IgD-negative memory B cell (primary cell): ENCODE data around the gene UST. TPM values are rescaled to one million over a fixed set of nuclear protein-coding genes. Genes with fewer than 3 reads are reported as not detected.

ENCODE experiments used
- H3K27ac Mint-ChIP-seq, 3 donors: one replicate each; pipeline ENCODE4 v1.8.0; 2020 to 2022; ENCODE audit warnings: mild to moderate bottlenecking in 3 of 3, mixed read lengths in 3 of 3, moderate library complexity in 1 of 3
- H3K27me3 Mint-ChIP-seq: one replicate; pipeline ENCODE4 v1.8.0; 2021; ENCODE audit warnings: mixed read lengths
- H3K36me3 Mint-ChIP-seq: one replicate; pipeline ENCODE4 v1.8.0; 2020; ENCODE audit warnings: mild to moderate bottlenecking, mixed read lengths
- H3K4me1 Mint-ChIP-seq, 3 donors: one replicate each; pipeline ENCODE4 v1.8.0; 2020 to 2022; ENCODE audit warnings: mixed read lengths in 3 of 3, mild to moderate bottlenecking in 1 of 3
- H3K4me3 Mint-ChIP-seq, 4 donors: one replicate each; pipeline ENCODE4 v1.8.0; 2020 to 2022; ENCODE audit warnings: mild to moderate bottlenecking in 4 of 4, mixed read lengths in 4 of 4, moderate library complexity in 3 of 4
- H3K9me3 Mint-ChIP-seq, 3 donors: one replicate each; pipeline ENCODE4 v1.8.0; 2020 to 2021; ENCODE audit warnings: mixed read lengths in 3 of 3, mild to moderate bottlenecking in 1 of 3
- polyA plus RNA-seq: library from polyadenylated mRNA; unstranded; fragments of 300-500 nt; fragmentation: Illumina TruSeq; gene quantifications from one replicate; pipeline ENCODE4 v1.2.3, GENCODE V29; 2021

The UST gene
- polyA plus RNA-seq, 1 donor from 2014 or later, result 1.3 TPM

DNA sequence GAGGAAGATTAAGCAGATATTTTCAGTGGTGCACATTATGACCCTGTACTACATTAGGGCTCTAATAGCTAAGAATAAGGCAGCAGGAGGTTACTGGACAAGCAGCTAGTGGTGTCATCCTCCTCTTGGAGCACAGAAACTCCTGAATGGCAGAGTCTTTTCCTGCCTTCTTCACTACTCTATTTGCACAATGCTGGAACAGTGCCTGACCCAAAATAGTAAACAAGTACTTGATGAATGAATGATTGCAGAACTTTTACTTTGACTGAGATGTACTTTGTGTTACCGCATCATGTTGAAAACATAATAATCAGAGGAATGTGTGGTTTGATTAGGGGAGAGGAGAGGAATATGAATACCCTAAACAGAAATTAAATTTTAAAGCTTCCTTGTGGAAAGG is 30.0 kb upstream of the UST start:
- Mint-ChIP-seq H3K36me3 (peaks cover 2% of the 10 kb centered on the region), H3K27ac (no peak overlapping the region)

DNA sequence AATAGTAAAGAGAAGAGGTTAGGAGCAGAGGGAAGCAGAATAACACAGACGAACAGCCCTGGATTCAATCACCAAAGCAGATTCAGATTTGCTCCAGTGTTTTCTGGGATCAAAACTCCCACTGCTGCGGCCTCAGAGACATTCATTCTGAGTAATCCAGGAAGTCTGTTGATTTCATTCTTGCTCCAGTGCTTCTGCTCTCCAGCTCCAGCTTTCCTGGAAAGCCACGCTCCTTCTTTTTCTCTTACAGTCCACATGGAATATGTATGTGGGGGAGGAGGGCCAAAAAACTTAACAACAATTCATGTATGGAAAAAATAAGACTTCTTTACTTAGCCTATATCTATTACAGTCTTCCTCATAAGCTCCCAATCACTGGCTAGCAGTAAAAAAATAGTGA is 26.4 kb upstream of the UST start:
- Mint-ChIP-seq H3K4me3 (no peak overlapping the region), H3K4me1 (no peaks in the 10 kb centered on the region), H3K36me3 (no peaks in the 10 kb centered on the region), H3K27ac (peak overlapping the region in 1 of 3 donors; percentile 78), H3K9me3 (peaks cover 0 to 4% (median 0%) of the 10 kb centered on the region in 3 donors), H3K27me3 (peaks cover 4% of the 10 kb centered on the region)

More for the DNA sequence above, 30.0 kb upstream of the UST start:
- peaks cover 4% of the 10 kb centered on the region for H3K27me3 Mint-ChIP-seq
- H3K4me3 Mint-ChIP-seq, result no peak overlapping the region
- peaks cover 0 to 14% (median 2%) of the 10 kb centered on the region in 3 donors for H3K9me3 Mint-ChIP-seq
- H3K4me1 Mint-ChIP-seq, result peaks cover 0 to 1% (median 0%) of the 10 kb centered on the region in 3 donors

DNA sequence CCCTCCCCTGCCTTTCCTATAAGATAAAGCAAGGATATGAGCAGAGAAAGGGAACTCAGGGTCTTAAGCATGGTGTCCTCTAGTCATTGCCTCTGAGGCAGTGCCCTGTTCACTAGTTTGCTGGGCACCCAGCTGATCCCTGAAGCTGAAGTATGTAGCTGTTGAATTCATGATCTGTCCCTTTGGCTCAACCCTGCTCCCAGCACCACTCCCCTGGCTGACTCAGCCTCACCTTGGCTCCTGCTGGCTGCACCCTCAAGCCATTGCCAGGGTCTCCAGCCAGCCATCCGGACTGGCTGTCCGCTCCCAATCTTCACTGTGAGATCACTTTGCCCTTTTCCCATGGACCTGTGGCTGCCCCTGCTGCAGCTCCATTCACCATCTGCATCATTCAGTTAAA is 25.9 kb upstream of the UST start:
- Mint-ChIP-seq H3K27ac (no peak overlapping the region), H3K9me3 (peaks cover 0 to 7% (median 0%) of the 10 kb centered on the region in 3 donors), H3K27me3 (peaks cover 4% of the 10 kb centered on the region)

GRCh38 chr6:148723484-148723883 is 23.3 kb upstream of the UST start:
- Mint-ChIP-seq H3K27me3 (peaks cover 3% of the 10 kb centered on the region), H3K9me3 (peaks cover 0 to 10% (median 8%) of the 10 kb centered on the region in 3 donors), H3K4me1 (no peaks in the 10 kb centered on the region), H3K27ac (no peak overlapping the region), H3K36me3 (peaks cover 1% of the 10 kb centered on the region), H3K4me3 (no peak overlapping the region)

More for the DNA sequence above, 25.9 kb upstream of the UST start:
- Mint-ChIP-seq H3K36me3 (no peaks in the 10 kb centered on the region), H3K4me3 (no peak overlapping the region), H3K4me1 (no peaks in the 10 kb centered on the region)

DNA sequence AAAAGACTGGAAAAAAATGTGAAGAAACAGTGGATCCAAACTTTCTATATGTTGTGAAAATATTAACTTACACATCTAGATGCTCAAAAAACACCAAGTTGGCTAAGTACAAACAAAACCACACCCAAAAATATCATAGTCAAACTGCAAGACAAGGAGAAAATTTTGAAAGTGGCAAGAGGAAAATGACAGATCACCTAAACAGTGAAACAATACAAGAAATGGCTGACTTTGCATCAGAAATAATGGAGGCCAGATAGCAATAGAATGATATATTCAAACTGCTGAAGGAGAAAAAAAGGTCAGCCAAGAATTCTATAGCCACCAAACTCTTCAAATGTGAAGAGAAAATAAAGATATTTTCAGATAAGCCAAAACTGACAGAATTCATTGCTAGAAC is 22.4 kb upstream of the UST start:
- H3K27ac Mint-ChIP-seq, result no peak overlapping the region
- H3K4me3 Mint-ChIP-seq, result no peak overlapping the region
- peaks cover 0 to 10% (median 8%) of the 10 kb centered on the region in 3 donors for H3K9me3 Mint-ChIP-seq
- peaks cover 3% of the 10 kb centered on the region for H3K36me3 Mint-ChIP-seq
- peaks cover 0 to 1% (median 0%) of the 10 kb centered on the region in 3 donors for H3K4me1 Mint-ChIP-seq
- H3K27me3 Mint-ChIP-seq, result peaks cover 3% of the 10 kb centered on the region

DNA sequence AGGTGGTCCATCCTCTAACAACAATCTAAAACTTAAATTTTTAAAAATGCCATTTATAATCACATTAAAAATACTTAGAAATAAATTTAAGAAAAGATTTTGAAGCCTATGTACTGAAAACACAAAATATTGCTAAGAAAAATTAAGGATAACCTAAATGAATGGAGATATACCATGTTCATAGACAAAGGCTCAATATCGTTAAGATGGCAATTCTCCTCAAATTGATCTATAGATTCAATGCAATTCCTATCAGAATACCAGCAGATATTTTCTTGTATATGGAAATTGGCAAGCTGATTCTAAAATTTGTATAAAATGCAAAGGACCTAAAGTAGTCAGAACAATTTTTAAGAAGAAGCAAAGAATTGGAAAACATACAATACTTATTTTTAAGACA is 19.7 kb upstream of the UST start:
- Mint-ChIP-seq H3K9me3 (peaks cover 0 to 10% (median 8%) of the 10 kb centered on the region in 3 donors), H3K27ac (no peak overlapping the region), H3K4me3 (no peak overlapping the region), H3K27me3 (peaks cover 2% of the 10 kb centered on the region), H3K4me1 (peaks cover 0 to 1% (median 0%) of the 10 kb centered on the region in 3 donors), H3K36me3 (peaks cover 6% of the 10 kb centered on the region)

DNA sequence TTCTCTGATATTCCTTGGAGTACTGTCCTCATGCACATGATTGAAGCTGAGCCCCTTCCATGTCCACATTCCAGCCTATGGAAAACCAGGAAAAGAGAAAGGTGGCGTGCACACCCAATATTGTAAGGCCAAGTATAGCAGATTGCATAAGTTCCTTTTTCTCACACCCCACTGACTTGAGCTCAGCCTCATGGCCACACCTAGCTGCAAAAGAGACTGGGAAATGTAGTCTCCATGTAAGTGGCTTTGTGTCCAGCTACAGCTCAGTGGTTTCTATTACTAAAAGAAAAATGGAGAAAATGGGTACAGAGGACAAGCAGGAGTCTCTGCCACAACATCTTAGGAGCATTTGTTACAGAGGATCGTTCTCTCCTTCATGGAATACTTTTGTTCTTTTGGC is 10.8 kb upstream of the UST start:
- H3K4me1 Mint-ChIP-seq, result peaks cover 3 to 10% (median 5%) of the 10 kb centered on the region in 3 donors
- peaks cover 3% of the 10 kb centered on the region for H3K27me3 Mint-ChIP-seq
- H3K27ac Mint-ChIP-seq, result no peak overlapping the region
- peaks cover 3% of the 10 kb centered on the region for H3K36me3 Mint-ChIP-seq
- H3K4me3 Mint-ChIP-seq, result no peak overlapping the region
- H3K9me3 Mint-ChIP-seq, result peaks cover 0 to 2% (median 0%) of the 10 kb centered on the region in 3 donors

GRCh38 chr6:148736774-148737412 is 9.9 kb upstream of the UST start:
- Mint-ChIP-seq H3K4me1 (peaks cover 3 to 10% (median 5%) of the 10 kb centered on the region in 3 donors), H3K27me3 (peaks cover 1% of the 10 kb centered on the region), H3K27ac (no peak overlapping the region), H3K36me3 (no peaks in the 10 kb centered on the region), H3K4me3 (no peak overlapping the region), H3K9me3 (peaks cover 0 to 2% (median 0%) of the 10 kb centered on the region in 3 donors)

- Mint-ChIP-seq H3K4me1 (peaks cover 3 to 10% (median 5%) of the 10 kb centered on the region in 3 donors), H3K4me3 (peak overlapping the region in 1 of 4 donors; percentile 19), H3K27me3 (no peaks in the 10 kb centered on the region), H3K36me3 (no peaks in the 10 kb centered on the region), H3K27ac (peak overlapping the region in 1 of 3 donors; percentile 20), H3K9me3 (peaks cover 0 to 2% (median 0%) of the 10 kb centered on the region in 3 donors)
These were observed 9.0 kb upstream of the UST start for GRCh38 chr6:148737806-148738205.

DNA sequence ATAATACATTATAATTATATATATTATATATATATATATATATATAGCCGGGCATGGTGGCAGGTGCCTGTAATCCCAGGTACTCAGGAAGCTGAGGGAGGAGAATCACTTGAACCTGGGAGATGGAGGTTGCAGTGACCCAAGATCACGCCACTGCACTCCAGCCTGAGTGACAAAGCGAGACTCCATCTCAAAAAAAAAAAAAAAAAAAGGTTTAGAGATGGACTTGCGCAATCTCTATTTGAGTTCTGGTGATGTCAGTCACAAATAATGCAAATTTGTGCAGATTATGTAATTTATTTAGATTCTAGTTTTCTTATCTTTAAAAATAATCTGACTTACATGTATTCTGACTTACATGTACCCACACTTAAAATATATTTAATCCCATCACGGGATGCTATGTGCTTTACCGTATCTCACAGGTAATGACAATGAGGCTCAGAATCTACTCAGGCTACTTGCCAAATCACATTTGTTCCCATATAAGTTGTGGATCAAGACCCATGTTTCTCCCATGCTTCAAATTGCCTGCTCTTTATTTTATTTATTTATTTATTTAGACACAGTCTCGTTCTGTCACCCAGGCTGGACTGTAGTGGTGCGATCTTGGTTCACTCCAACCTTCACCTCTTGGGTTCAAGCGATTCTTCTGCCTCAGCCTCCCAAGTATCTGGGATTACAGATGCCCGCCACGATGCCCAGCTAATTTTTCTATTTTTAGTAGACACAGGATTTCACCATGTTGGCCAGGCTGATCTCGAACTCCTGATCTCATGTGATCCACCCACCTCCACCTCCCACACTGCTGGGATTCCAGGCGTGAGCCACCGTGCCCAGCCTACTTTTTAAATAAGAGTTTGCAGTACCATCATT is 7.6 kb upstream of the UST start:
- Mint-ChIP-seq H3K36me3 (no peaks in the 10 kb centered on the region), H3K27ac (peak overlapping the region in 2 of 3 donors; percentile 14 to 25), H3K4me1 (peaks cover 3 to 10% (median 5%) of the 10 kb centered on the region in 3 donors), H3K9me3 (no peaks in the 10 kb centered on the region), H3K4me3 (no peak overlapping the region), H3K27me3 (no peaks in the 10 kb centered on the region)

GRCh38 chr6:148739822-148740128 is 7.1 kb upstream of the UST start:
- no peaks in the 10 kb centered on the region for H3K27me3 Mint-ChIP-seq
- peak overlapping the region in 2 of 3 donors; percentile 14 to 25 for H3K27ac Mint-ChIP-seq
- H3K4me1 Mint-ChIP-seq, result peaks cover 3 to 10% (median 5%) of the 10 kb centered on the region in 3 donors
- H3K9me3 Mint-ChIP-seq, result no peaks in the 10 kb centered on the region
- H3K36me3 Mint-ChIP-seq, result no peaks in the 10 kb centered on the region
- H3K4me3 Mint-ChIP-seq, result peak overlapping the region in 1 of 4 donors; percentile 24

DNA sequence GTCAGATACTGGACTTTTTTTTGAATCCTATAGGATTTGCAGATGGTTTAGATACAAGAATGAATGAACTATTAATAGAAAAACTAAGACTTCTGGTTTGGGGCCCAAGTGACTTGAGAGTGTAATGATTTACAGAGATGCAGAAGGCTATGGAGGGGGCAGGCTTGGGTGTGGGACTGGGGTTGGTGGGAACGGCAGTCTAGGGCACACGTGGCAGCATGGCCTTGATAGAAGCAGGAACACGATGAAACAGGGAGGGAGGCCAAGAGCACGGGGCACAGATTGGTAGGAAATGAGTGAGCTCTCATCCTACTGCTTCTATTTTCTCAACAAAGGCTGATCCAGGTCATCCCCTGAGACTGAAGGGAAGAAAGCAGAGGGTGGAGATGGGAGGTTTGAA is 3.4 kb upstream of the UST start:
- no peaks in the 10 kb centered on the region for H3K9me3 Mint-ChIP-seq
- peaks cover 4% of the 10 kb centered on the region for H3K27me3 Mint-ChIP-seq
- no peaks in the 10 kb centered on the region for H3K36me3 Mint-ChIP-seq
- peak overlapping the region in 1 of 4 donors; percentile 70 for H3K4me3 Mint-ChIP-seq
- H3K27ac Mint-ChIP-seq, result peak overlapping the region in 2 of 3 donors; percentile 10 to 25
- peaks cover 6 to 11% (median 11%) of the 10 kb centered on the region in 3 donors for H3K4me1 Mint-ChIP-seq

GRCh38 chr6:148745926-148746325 is 904 bp upstream of the UST start:
- Mint-ChIP-seq H3K27ac (peak overlapping the region; percentile 94 to 99 (median 97)), H3K36me3 (no peaks in the 10 kb centered on the region), H3K9me3 (no peaks in the 10 kb centered on the region), H3K27me3 (peaks cover 4% of the 10 kb centered on the region), H3K4me3 (peak overlapping the region; percentile 90 to 99 (median 97)), H3K4me1 (peaks cover 26 to 31% (median 30%) of the 10 kb centered on the region in 3 donors)

- peaks cover 4% of the 10 kb centered on the region for H3K27me3 Mint-ChIP-seq
- peak overlapping the region; percentile 90 to 99 (median 97) for H3K4me3 Mint-ChIP-seq
- H3K9me3 Mint-ChIP-seq, result no peaks in the 10 kb centered on the region
- peak overlapping the region; percentile 88 to 99 (median 97) for H3K27ac Mint-ChIP-seq
- peaks cover 30 to 35% (median 32%) of the 10 kb centered on the region in 3 donors for H3K4me1 Mint-ChIP-seq
- no peaks in the 10 kb centered on the region for H3K36me3 Mint-ChIP-seq
These were observed 278 bp downstream of the UST start for GRCh38 chr6:148747145-148747470.

- H3K36me3 Mint-ChIP-seq, result no peaks in the 10 kb centered on the region
- H3K27me3 Mint-ChIP-seq, result peaks cover 4% of the 10 kb centered on the region
- peaks cover 30 to 35% (median 35%) of the 10 kb centered on the region in 3 donors for H3K4me1 Mint-ChIP-seq
- peak overlapping the region; percentile 92 to 99 (median 93) for H3K27ac Mint-ChIP-seq
- H3K9me3 Mint-ChIP-seq, result no peaks in the 10 kb centered on the region
- peak overlapping the region; percentile 85 to 98 (median 92) for H3K4me3 Mint-ChIP-seq
These were observed 788 bp downstream of the UST start for GRCh38 chr6:148747471-148748165.
